ENCODE results near the gene DNAH1. TPM values are rescaled to one million over a fixed set of nuclear protein-coding genes. Genes with fewer than 3 reads are reported as not detected.

Gene DNAH1
- total RNA-seq, 2 experiments from 2014 or later: 5.8 to 14.2 TPM

GRCh38 chr3:52394751-52395502, 78.8 kb downstream of the DNAH1 start:
- no peaks in the 10 kb centered on the region for H3K9me3 ChIP-seq (ENCODE audit: low read length)
- H3K4me1 ChIP-seq (ENCODE audit: insufficient read depth, low read length, poor library complexity, severe bottlenecking): no peaks in the 10 kb centered on the region
- ChIA-PET CTCF (ENCODE audit: unreplicated experiment) (interaction anchor here (0.7 kb wide), 1 partner anchor 143 kb away, joined by 5 read pairs; no protein-coding TSS in a partner anchor), POLR2A (no interaction called here)
- intact Hi-C loops (cut with micrococcal nuclease; ENCODE audit: unreplicated experiment): no loop called here
- no peak overlapping the region for H2AFZ ChIP-seq (ENCODE audit: low read length)
- H3K9me2 ChIP-seq (ENCODE audit: insufficient read depth, low read length): no peaks in the 10 kb centered on the region
- no peaks in the 10 kb centered on the region for H3K79me2 ChIP-seq (ENCODE audit: insufficient read depth, low read depth, low read length)
- no peak overlapping the region for H3K4me2 ChIP-seq (ENCODE audit: low read length)
- TF ChIP-seq EZH2phosphoT487 (IDR thresholded peaks at IDR 0.05; ENCODE audit: borderline replicate concordance, low read depth, low read length) (no peak), CTCF (conservative IDR thresholded peaks at IDR 0.05; ENCODE audit: low read length) (no peak)
- DNase-seq (ENCODE audit: low spot score): no peak
- H4K20me1 ChIP-seq (ENCODE audit: insufficient read depth, low read length): no peaks in the 10 kb centered on the region
- no peak overlapping the region for H3K4me3 ChIP-seq (ENCODE audit: low read depth, low read length, poor library complexity, severe bottlenecking)
- peaks cover 5% of the 10 kb centered on the region; the same call in 1 of the 2 replicates for H3K36me3 ChIP-seq (ENCODE audit: insufficient read depth, low read length)
- no TSS peak for BruUV-seq (replicated peaks)
- no peak overlapping the region for H3K27ac ChIP-seq (ENCODE audit: low read depth, low read length, poor library complexity, severe bottlenecking)

- Histone ChIP-seq H4K20me1 (ENCODE audit: insufficient read depth, low read length) (no peaks in the 10 kb centered on the region), H3K36me3 (ENCODE audit: insufficient read depth, low read length) (peaks cover 10% of the 10 kb centered on the region; the same call in 1 of the 2 replicates), H3K9me3 (ENCODE audit: low read length) (no peaks in the 10 kb centered on the region), H3K9me2 (ENCODE audit: insufficient read depth, low read length) (no peaks in the 10 kb centered on the region), H3K79me2 (ENCODE audit: insufficient read depth, low read depth, low read length) (no peaks in the 10 kb centered on the region), H3K4me1 (ENCODE audit: insufficient read depth, low read length, poor library complexity, severe bottlenecking) (no peaks in the 10 kb centered on the region), H3K4me3 (ENCODE audit: low read depth, low read length, poor library complexity, severe bottlenecking) (no peak overlapping the region), H3K27ac (ENCODE audit: low read depth, low read length, poor library complexity, severe bottlenecking) (no peak overlapping the region), H3K4me2 (ENCODE audit: low read length) (no peak overlapping the region), H2AFZ (ENCODE audit: low read length) (no peak overlapping the region)
- intact Hi-C loops (cut with micrococcal nuclease; ENCODE audit: unreplicated experiment): no loop called here
- no peak for TF ChIP-seq EZH2phosphoT487 (IDR thresholded peaks at IDR 0.05; ENCODE audit: borderline replicate concordance, low read depth, low read length)
- TF ChIP-seq CTCF (conservative IDR thresholded peaks at IDR 0.05; ENCODE audit: low read length): no peak
- no TSS peak for BruUV-seq (replicated peaks)
- ChIA-PET CTCF (ENCODE audit: unreplicated experiment) (interaction anchor here (0.7 kb wide), 1 partner anchor 143 kb away, joined by 5 read pairs; no protein-coding TSS in a partner anchor), POLR2A (no interaction called here)
- DNase-seq (ENCODE audit: low spot score): no peak
Measured at GRCh38 chr3:52395503-52395865, 79.4 kb downstream of the DNAH1 start.
